ENCODE results near the gene BEX3.

Gene BEX3

DNA sequence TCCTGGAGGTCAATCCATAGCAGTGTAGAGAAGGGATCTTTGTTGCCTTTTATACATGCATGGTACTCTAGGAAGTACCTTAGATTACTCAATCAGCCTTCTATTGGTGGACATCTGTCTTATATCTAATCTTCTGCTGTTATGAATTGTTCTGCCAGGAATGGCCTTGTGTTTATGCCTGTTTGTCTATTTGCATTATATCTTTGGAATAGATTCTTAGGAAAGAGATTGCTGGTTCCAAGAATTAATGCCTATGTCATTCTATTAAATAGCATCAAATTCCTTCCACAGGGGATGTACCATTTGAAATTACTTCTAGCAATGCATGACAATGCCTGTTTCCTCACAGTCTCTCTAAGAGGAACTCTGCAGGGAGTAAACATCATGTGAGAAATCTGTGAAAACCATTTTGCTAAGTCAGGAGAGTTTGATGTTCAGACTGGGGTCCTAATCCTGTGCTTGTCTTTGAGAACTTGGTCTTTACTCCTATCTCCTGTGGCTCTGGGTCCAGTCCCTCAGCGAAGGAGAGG, 42.5 kb downstream of the BEX3 start:
- Histone ChIP-seq H3K9me2 (replicated peaks; ENCODE audit: control insufficient read depth, low read length) (no peaks in the 10 kb centered on the region), H3K27ac (ENCODE audit: low read depth, low read length) (no peak overlapping the region), H3K4me3 (ENCODE audit: low read length) (no peak overlapping the region), H3F3A (ENCODE audit: control insufficient read depth, insufficient read depth) (no peaks in the 10 kb centered on the region), H3K9me3 (ENCODE audit: control insufficient read depth, insufficient read depth, low read length) (no peaks in the 10 kb centered on the region), H3K36me3 (ENCODE audit: control insufficient read depth, low read length) (no peaks in the 10 kb centered on the region), H3K4me2 (ENCODE audit: low read length) (no peak overlapping the region), H3K79me2 (ENCODE audit: control insufficient read depth, low read length) (no peaks in the 10 kb centered on the region), H3K4me1 (ENCODE audit: control insufficient read depth, low read length) (no peaks in the 10 kb centered on the region), H4K20me1 (ENCODE audit: control insufficient read depth, insufficient read depth, low read depth, low read length) (no peaks in the 10 kb centered on the region), H3K27me3 (ENCODE audit: control insufficient read depth, low read length) (no peaks in the 10 kb centered on the region)
- no peak for TF ChIP-seq EZH2phosphoT487 (IDR thresholded peaks at IDR 0.05; ENCODE audit: borderline replicate concordance, low read length)
- TF ChIP-seq, protein P1, sequence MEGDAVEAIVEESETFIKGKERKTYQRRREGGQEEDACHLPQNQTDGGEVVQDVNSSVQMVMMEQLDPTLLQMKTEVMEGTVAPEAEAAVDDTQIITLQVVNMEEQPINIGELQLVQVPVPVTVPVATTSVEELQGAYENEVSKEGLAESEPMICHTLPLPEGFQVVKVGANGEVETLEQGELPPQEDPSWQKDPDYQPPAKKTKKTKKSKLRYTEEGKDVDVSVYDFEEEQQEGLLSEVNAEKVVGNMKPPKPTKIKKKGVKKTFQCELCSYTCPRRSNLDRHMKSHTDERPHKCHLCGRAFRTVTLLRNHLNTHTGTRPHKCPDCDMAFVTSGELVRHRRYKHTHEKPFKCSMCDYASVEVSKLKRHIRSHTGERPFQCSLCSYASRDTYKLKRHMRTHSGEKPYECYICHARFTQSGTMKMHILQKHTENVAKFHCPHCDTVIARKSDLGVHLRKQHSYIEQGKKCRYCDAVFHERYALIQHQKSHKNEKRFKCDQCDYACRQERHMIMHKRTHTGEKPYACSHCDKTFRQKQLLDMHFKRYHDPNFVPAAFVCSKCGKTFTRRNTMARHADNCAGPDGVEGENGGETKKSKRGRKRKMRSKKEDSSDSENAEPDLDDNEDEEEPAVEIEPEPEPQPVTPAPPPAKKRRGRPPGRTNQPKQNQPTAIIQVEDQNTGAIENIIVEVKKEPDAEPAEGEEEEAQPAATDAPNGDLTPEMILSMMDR (IDR thresholded peaks at IDR 0.05; ENCODE audit: low read depth, low read length, poor library complexity, severe bottlenecking): no peak

DNA sequence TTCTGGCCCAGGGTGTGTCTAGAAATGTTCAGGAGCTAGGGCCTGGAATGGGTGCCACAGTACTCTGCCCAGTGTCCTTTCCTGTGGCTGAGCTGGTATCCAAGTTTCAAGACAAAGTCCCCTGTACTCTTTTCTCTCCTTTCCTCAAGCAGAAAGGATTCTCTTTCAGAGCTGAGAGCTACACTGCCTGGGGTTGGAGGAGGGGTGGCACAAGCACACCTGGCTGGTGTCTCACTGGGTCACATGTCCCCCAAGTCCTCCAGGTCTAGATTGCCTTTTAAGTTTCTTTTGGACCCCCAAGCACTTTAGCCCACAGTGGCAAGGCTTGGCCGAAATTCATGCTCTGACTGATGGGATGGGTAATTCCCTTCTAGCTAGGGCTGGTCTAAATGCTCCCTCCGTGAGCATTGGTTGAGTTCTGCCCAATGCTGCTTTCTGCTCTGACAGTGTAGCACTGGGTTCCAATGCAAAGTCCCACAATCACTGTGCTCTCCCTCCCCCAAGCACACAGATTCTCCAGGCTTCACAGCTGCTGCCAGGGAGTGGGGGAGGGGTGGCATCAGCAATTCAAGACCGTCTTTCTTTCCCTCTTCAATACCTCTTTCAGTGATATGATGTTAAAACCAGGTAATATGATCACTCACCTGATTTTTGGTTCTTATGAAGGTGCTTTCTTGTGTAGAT, 47.8 kb downstream of the BEX3 start:
- no peak overlapping the region for H3K4me2 ChIP-seq (ENCODE audit: low read length)

More for the DNA sequence above, 47.8 kb downstream of the BEX3 start:
- H3K36me3 ChIP-seq (ENCODE audit: control insufficient read depth, low read length): no peaks in the 10 kb centered on the region
- no peaks in the 10 kb centered on the region for H3K27me3 ChIP-seq (ENCODE audit: control insufficient read depth, low read length)
- no peak overlapping the region for H3K27ac ChIP-seq (ENCODE audit: low read depth, low read length)
- TF ChIP-seq, protein P1 (IDR thresholded peaks at IDR 0.05; ENCODE audit: low read depth, low read length, poor library complexity, severe bottlenecking): no peak
- no peak for TF ChIP-seq EZH2phosphoT487 (IDR thresholded peaks at IDR 0.05; ENCODE audit: borderline replicate concordance, low read length)
- H3K9me3 ChIP-seq (ENCODE audit: control insufficient read depth, insufficient read depth, low read length): no peaks in the 10 kb centered on the region
- no peaks in the 10 kb centered on the region for H3K4me1 ChIP-seq (ENCODE audit: control insufficient read depth, low read length)
- no peak overlapping the region for H3K4me3 ChIP-seq (ENCODE audit: low read length)
- no peaks in the 10 kb centered on the region for H3K9me2 ChIP-seq (replicated peaks; ENCODE audit: control insufficient read depth, low read length)
- no peaks in the 10 kb centered on the region for H3K79me2 ChIP-seq (ENCODE audit: control insufficient read depth, low read length)
- no peaks in the 10 kb centered on the region for H3F3A ChIP-seq (ENCODE audit: control insufficient read depth, insufficient read depth)
- no peaks in the 10 kb centered on the region for H4K20me1 ChIP-seq (ENCODE audit: control insufficient read depth, insufficient read depth, low read depth, low read length)
